HT1080 (cell line): Measurements from ENCODE around the gene CD160. TPM values are rescaled to one million over a fixed set of nuclear protein-coding genes. Genes with fewer than 3 reads are reported as not detected.

Experiments used
- total RNA-seq: library from RNA; depleted of rRNA; stranded (reverse); fragments of >200 nt; shearing (Covaris generic); gene quantifications from 2 replicates; pipeline ENCODE4 v1.2.3, GENCODE V29; 2014; rRNA removed

The CD160 gene
- total RNA-seq, 1 experiment from 2014 or later: not detected

Other genes with a start within 250 kb of the CD160 start
- 10.5 and 19.0 TPM in 2 replicates for gene GPR89A, start 111.5 kb upstream of the CD160 start, total RNA-seq
- not detected in 2 replicates for gene PDZK1, start 12.1 kb upstream of the CD160 start, total RNA-seq
- gene RNF115, start 104.6 kb downstream of the CD160 start, total RNA-seq: 7.5 and 9.3 TPM in 2 replicates
- 51.1 and 56.4 TPM in 2 replicates for gene POLR3C, start 104.7 kb downstream of the CD160 start, total RNA-seq
- 5.8 and 7.2 TPM in 2 replicates for gene NUDT17, start 126.1 kb downstream of the CD160 start, total RNA-seq
- gene PIAS3, start 139.6 kb downstream of the CD160 start, total RNA-seq: 11.7 and 19.8 TPM in 2 replicates
- 0.08 TPM in 1 of 2 replicates, not detected in the other for gene ANKRD35, start 166.4 kb downstream of the CD160 start, total RNA-seq
- gene ITGA10, start 190.6 kb downstream of the CD160 start, total RNA-seq: 9.1 and 9.4 TPM in 2 replicates
- gene PEX11B, start 199.2 kb downstream of the CD160 start, total RNA-seq: 17.8 and 21.8 TPM in 2 replicates
- gene RBM8A, start 208.0 kb downstream of the CD160 start, total RNA-seq: 174 and 199 TPM in 2 replicates
- 16.3 and 24.7 TPM in 2 replicates for gene LIX1L, start 238.5 kb downstream of the CD160 start, total RNA-seq
- gene ANKRD34A, start 245.1 kb downstream of the CD160 start, total RNA-seq: 0.94 and 1.1 TPM in 2 replicates
- gene POLR3GL, start 245.2 kb downstream of the CD160 start, total RNA-seq: 6.6 and 8.3 TPM in 2 replicates